HG03045 (cell line): Measurements from ENCODE around the gene PPP6R2.

Source experiments
- ATAC-seq: cut with Tn5 transposase; IDR thresholded peaks from one replicate; pipeline ENCODE4 v1.9.1; 2021; ENCODE audit warnings: mild to moderate bottlenecking, moderate library complexity; ENCODE audit not compliant: unreplicated experiment

The PPP6R2 gene

GRCh38 chr22:50463188-50463900, 120.2 kb downstream of the PPP6R2 start:
- ATAC-seq = no peak

- no peak for ATAC-seq
Measured at GRCh38 chr22:50464451-50464850, 121.3 kb downstream of the PPP6R2 start.

- no peak for ATAC-seq
Measured at GRCh38 chr22:50465066-50465930, 122.2 kb downstream of the PPP6R2 start.

- ATAC-seq = no peak
Measured at GRCh38 chr22:50467341-50467740, 124.2 kb downstream of the PPP6R2 start.

- ATAC-seq = no peak
Measured at GRCh38 chr22:50467773-50468440, 124.8 kb downstream of the PPP6R2 start.

- no peak for ATAC-seq
Measured at GRCh38 chr22:50468626-50469025, 125.5 kb downstream of the PPP6R2 start.

GRCh38 chr22:50469377-50470305, 126.5 kb downstream of the PPP6R2 start:
- ATAC-seq = peak; percentile 40

- no peak for ATAC-seq
Measured at GRCh38 chr22:50470491-50470890, 127.4 kb downstream of the PPP6R2 start.

GRCh38 chr22:50471197-50471847, 128.2 kb downstream of the PPP6R2 start:
- ATAC-seq = no peak

- no peak for ATAC-seq
Measured at GRCh38 chr22:50471962-50472361, 128.8 kb downstream of the PPP6R2 start.

- no peak for ATAC-seq
Measured at GRCh38 chr22:50473088-50473487, 130.0 kb downstream of the PPP6R2 start.

- ATAC-seq = peak; percentile 4
Measured at GRCh38 chr22:50473855-50474671, 130.9 kb downstream of the PPP6R2 start.

- ATAC-seq = peak; percentile 73
Measured at GRCh38 chr22:50474710-50475651, 131.9 kb downstream of the PPP6R2 start, which contains the start of gene SBF1. Gene SBF1 (minus strand): TSS chr22:50475035. CDS start chr22:50474840, 195 bp downstream.

- ATAC-seq = no peak
Measured at GRCh38 chr22:50475652-50476002, 132.5 kb downstream of the PPP6R2 start.

GRCh38 chr22:50476868-50477267, 133.7 kb downstream of the PPP6R2 start:
- no peak for ATAC-seq

- no peak for ATAC-seq
Measured at GRCh38 chr22:50477923-50478322, 134.8 kb downstream of the PPP6R2 start.

- ATAC-seq = no peak
Measured at GRCh38 chr22:50479721-50480120, 136.6 kb downstream of the PPP6R2 start.

GRCh38 chr22:50481045-50481439, 137.9 kb downstream of the PPP6R2 start:
- no peak for ATAC-seq
